Neural progenitor cell (in vitro differentiated cells): ENCODE data around the gene C1orf50.

Experiments
- CTCF ChIP-seq: fragments of 200-600 bp; sonication (generic); IDR thresholded peaks from 2 replicates; pipeline ENCODE4 v1.5.1; 2017; ENCODE audit warnings: antibody characterized with exemption, mild to moderate bottlenecking
- EZH2 ChIP-seq: fragments of 200-600 bp; sonication (generic); IDR thresholded peaks from 2 replicates; pipeline ENCODE4 v1.6.1; 2017; ENCODE audit warnings: antibody characterized with exemption, mild to moderate bottlenecking, moderate library complexity

GRCh38 chr1:42767510-42768000 is 506 bp downstream of the C1orf50 start:
- TF ChIP-seq CTCF, result no peak
- TF ChIP-seq EZH2, result no peak
